Activated CD4-positive, alpha-beta T cell treated with anti-CD3 and anti-CD28 coated beads, Interleukin-2, amount 10 ng/mL, durations not matched to agents 7 days and 5 days (primary cell): ENCODE measurements around the gene TMEM270. TPM values are rescaled to one million over a fixed set of nuclear protein-coding genes. Genes with fewer than 3 reads are reported as not detected.

ENCODE experiments used
- CTCF ChIA-PET: fragments of 350-600 bp; sonication (Branson Sonifier 250); formaldehyde crosslinking; loops from one replicate; lab custom pipeline; 2021; ENCODE audit warnings: antibody characterized with exemption; lab: Charles Lee
- POLR2A ChIA-PET: fragments of 350-600 bp; sonication (Branson Sonifier 250); formaldehyde crosslinking; loops from one replicate; lab custom pipeline; 2021; ENCODE audit warnings: antibody characterized with exemption; lab: Charles Lee
- DNase-seq: peaks from one replicate; pipeline ENCODE4 v3.0.0-alpha.2; 2020
- H3K27ac Mint-ChIP-seq: one replicate; pipeline ENCODE4 v1.8.0; 2021; ENCODE audit warnings: mild to moderate bottlenecking, moderate library complexity, mixed read lengths
- H3K27me3 Mint-ChIP-seq: one replicate; pipeline ENCODE4 v1.8.0; 2021; ENCODE audit warnings: mixed read lengths
- H3K36me3 Mint-ChIP-seq: one replicate; pipeline ENCODE4 v1.8.0; 2021; ENCODE audit warnings: low read depth, mixed read lengths
- H3K4me1 Mint-ChIP-seq: one replicate; pipeline ENCODE4 v1.8.0; 2021; ENCODE audit warnings: mixed read lengths
- H3K4me3 Mint-ChIP-seq: one replicate; pipeline ENCODE4 v1.8.0; 2021; ENCODE audit warnings: mild to moderate bottlenecking, moderate library complexity, mixed read lengths
- H3K9me3 Mint-ChIP-seq: one replicate; pipeline ENCODE4 v1.8.0; 2021; ENCODE audit warnings: mixed read lengths
- total RNA-seq, 2 experiments: library from RNA; stranded (reverse); gene quantifications; one replicate each; pipeline ENCODE4 v1.2.3, GENCODE V29; 2021

Gene TMEM270
- total RNA-seq, 2 experiments from 2014 or later = not detected

GRCh38 chr7:73851410-73852338, 9.3 kb upstream of the TMEM270 start:
- no peaks in the 10 kb centered on the region for H3K36me3 Mint-ChIP-seq
- no peak overlapping the region for H3K4me3 Mint-ChIP-seq
- peaks cover 18% of the 10 kb centered on the region for H3K27me3 Mint-ChIP-seq

GRCh38 chr7:73852500-73852899, 8.5 kb upstream of the TMEM270 start:
- Mint-ChIP-seq H3K9me3 (no peaks in the 10 kb centered on the region), H3K4me1 (peaks cover 28% of the 10 kb centered on the region), H3K27ac (no peak overlapping the region), H3K36me3 (no peaks in the 10 kb centered on the region), H3K27me3 (peaks cover 25% of the 10 kb centered on the region), H3K4me3 (no peak overlapping the region)
- ChIA-PET CTCF (interaction anchor here (0.6 kb wide), 1 partner anchor 57 kb away, joined by 3 read pairs; no protein-coding TSS in a partner anchor), POLR2A (no interaction called here)
- no peak for DNase-seq

More at GRCh38 chr7:73851410-73852338, 9.3 kb upstream of the TMEM270 start:
- no peaks in the 10 kb centered on the region for H3K9me3 Mint-ChIP-seq
- ChIA-PET CTCF (interaction anchor here (1.4 kb wide), 2 partner anchors 9 to 11 kb away, joined by 5 to 6 read pairs; partner anchors contain the start of gene METTL27), POLR2A (no interaction called here)
- peak; percentile 36 for DNase-seq
- H3K27ac Mint-ChIP-seq = peak overlapping the region; percentile 81
- peaks cover 28% of the 10 kb centered on the region for H3K4me1 Mint-ChIP-seq

- Mint-ChIP-seq H3K27ac (no peak overlapping the region), H3K4me3 (no peak overlapping the region), H3K36me3 (no peaks in the 10 kb centered on the region), H3K27me3 (peaks cover 26% of the 10 kb centered on the region), H3K9me3 (no peaks in the 10 kb centered on the region), H3K4me1 (peaks cover 7% of the 10 kb centered on the region)
- no peak for DNase-seq
- ChIA-PET CTCF (interaction anchor here (1.3 to 1.4 kb wide), 3 partner anchors 9 to 249 kb away, joined by 3 to 5 read pairs (median 3); no protein-coding TSS in a partner anchor), POLR2A (no interaction called here)
These were observed 4.0 kb upstream of the TMEM270 start for GRCh38 chr7:73856941-73857340.

- no peak for DNase-seq
- Mint-ChIP-seq H3K27ac (no peak overlapping the region), H3K4me1 (peaks cover 2% of the 10 kb centered on the region), H3K36me3 (no peaks in the 10 kb centered on the region), H3K9me3 (no peaks in the 10 kb centered on the region), H3K4me3 (no peak overlapping the region), H3K27me3 (peaks cover 23% of the 10 kb centered on the region)
- ChIA-PET CTCF (no interaction called here), POLR2A (no interaction called here)
These were observed 2.2 kb upstream of the TMEM270 start for GRCh38 chr7:73858807-73859206.

GRCh38 chr7:73861305-73861704, 346 bp downstream of the TMEM270 start:
- H3K36me3 Mint-ChIP-seq = no peaks in the 10 kb centered on the region
- peaks cover 16% of the 10 kb centered on the region for H3K27me3 Mint-ChIP-seq
- ChIA-PET CTCF (no interaction called here), POLR2A (no interaction called here)
- H3K9me3 Mint-ChIP-seq = no peaks in the 10 kb centered on the region
- H3K4me1 Mint-ChIP-seq = no peaks in the 10 kb centered on the region
- H3K4me3 Mint-ChIP-seq = no peak overlapping the region
- DNase-seq = no peak
- H3K27ac Mint-ChIP-seq = no peak overlapping the region

- H3K4me1 Mint-ChIP-seq = no peaks in the 10 kb centered on the region
- no peaks in the 10 kb centered on the region for H3K27me3 Mint-ChIP-seq
- CTCF ChIA-PET = interaction anchor here (1.8 kb wide), 1 partner anchor 161 kb away, joined by 6 read pairs; no protein-coding TSS in a partner anchor
- H3K36me3 Mint-ChIP-seq = no peaks in the 10 kb centered on the region
- no peaks in the 10 kb centered on the region for H3K9me3 Mint-ChIP-seq
- DNase-seq = no peak
- H3K4me3 Mint-ChIP-seq = no peak overlapping the region
- POLR2A ChIA-PET = no interaction called here
- no peak overlapping the region for H3K27ac Mint-ChIP-seq
These were observed 4.2 kb downstream of the TMEM270 start for GRCh38 chr7:73864981-73865711.

- H3K36me3 Mint-ChIP-seq = no peaks in the 10 kb centered on the region
- H3K9me3 Mint-ChIP-seq = no peaks in the 10 kb centered on the region
- no peak overlapping the region for H3K27ac Mint-ChIP-seq
- H3K4me1 Mint-ChIP-seq = no peaks in the 10 kb centered on the region
- DNase-seq = no peak
- CTCF ChIA-PET = interaction anchor here (0.8 to 1.8 kb wide), 2 partner anchors 26 to 160 kb away, joined by 3 to 6 read pairs; no protein-coding TSS in a partner anchor
- H3K27me3 Mint-ChIP-seq = no peaks in the 10 kb centered on the region
- H3K4me3 Mint-ChIP-seq = no peak overlapping the region
- POLR2A ChIA-PET = no interaction called here
These were observed 4.9 kb downstream of the TMEM270 start for GRCh38 chr7:73865738-73866445.

- H3K36me3 Mint-ChIP-seq = no peaks in the 10 kb centered on the region
- no peak for DNase-seq
- POLR2A ChIA-PET = no interaction called here
- H3K27me3 Mint-ChIP-seq = no peaks in the 10 kb centered on the region
- no peak overlapping the region for H3K4me3 Mint-ChIP-seq
- H3K27ac Mint-ChIP-seq = no peak overlapping the region
- H3K4me1 Mint-ChIP-seq = no peaks in the 10 kb centered on the region
- CTCF ChIA-PET = interaction anchor here (0.8 to 1.8 kb wide), 2 partner anchors 25 to 160 kb away, joined by 3 to 6 read pairs; no protein-coding TSS in a partner anchor
- H3K9me3 Mint-ChIP-seq = no peaks in the 10 kb centered on the region
These were observed 5.4 kb downstream of the TMEM270 start for GRCh38 chr7:73866446-73866767.

- Mint-ChIP-seq H3K36me3 (no peaks in the 10 kb centered on the region), H3K27me3 (no peaks in the 10 kb centered on the region), H3K4me3 (no peak overlapping the region), H3K27ac (no peak overlapping the region), H3K9me3 (no peaks in the 10 kb centered on the region), H3K4me1 (no peaks in the 10 kb centered on the region)
- ChIA-PET POLR2A (no interaction called here), CTCF (interaction anchor here (1.2 kb wide), 1 partner anchor 15 kb away, joined by 3 read pairs; no protein-coding TSS in a partner anchor)
- no peak for DNase-seq
These were observed 8.2 kb downstream of the TMEM270 start for GRCh38 chr7:73869011-73869798.

- DNase-seq = no peak
- Mint-ChIP-seq H3K27me3 (no peaks in the 10 kb centered on the region), H3K36me3 (no peaks in the 10 kb centered on the region), H3K4me3 (no peak overlapping the region), H3K9me3 (no peaks in the 10 kb centered on the region), H3K27ac (no peak overlapping the region), H3K4me1 (no peaks in the 10 kb centered on the region)
- ChIA-PET CTCF (interaction anchor here (0.9 to 1.2 kb wide), 2 partner anchors 14 to 15 kb away, joined by 3 read pairs; no protein-coding TSS in a partner anchor), POLR2A (no interaction called here)
These were observed 9.1 kb downstream of the TMEM270 start for GRCh38 chr7:73870041-73870492.

- Mint-ChIP-seq H3K9me3 (no peaks in the 10 kb centered on the region), H3K27ac (no peak overlapping the region), H3K36me3 (no peaks in the 10 kb centered on the region), H3K4me3 (no peak overlapping the region), H3K4me1 (no peaks in the 10 kb centered on the region), H3K27me3 (no peaks in the 10 kb centered on the region)
- ChIA-PET POLR2A (no interaction called here), CTCF (no interaction called here)
- DNase-seq = no peak
These were observed 10.4 kb downstream of the TMEM270 start for GRCh38 chr7:73871163-73872011.
